Measurements from ENCODE around the gene RTL1.

RTL1 gene

DNA sequence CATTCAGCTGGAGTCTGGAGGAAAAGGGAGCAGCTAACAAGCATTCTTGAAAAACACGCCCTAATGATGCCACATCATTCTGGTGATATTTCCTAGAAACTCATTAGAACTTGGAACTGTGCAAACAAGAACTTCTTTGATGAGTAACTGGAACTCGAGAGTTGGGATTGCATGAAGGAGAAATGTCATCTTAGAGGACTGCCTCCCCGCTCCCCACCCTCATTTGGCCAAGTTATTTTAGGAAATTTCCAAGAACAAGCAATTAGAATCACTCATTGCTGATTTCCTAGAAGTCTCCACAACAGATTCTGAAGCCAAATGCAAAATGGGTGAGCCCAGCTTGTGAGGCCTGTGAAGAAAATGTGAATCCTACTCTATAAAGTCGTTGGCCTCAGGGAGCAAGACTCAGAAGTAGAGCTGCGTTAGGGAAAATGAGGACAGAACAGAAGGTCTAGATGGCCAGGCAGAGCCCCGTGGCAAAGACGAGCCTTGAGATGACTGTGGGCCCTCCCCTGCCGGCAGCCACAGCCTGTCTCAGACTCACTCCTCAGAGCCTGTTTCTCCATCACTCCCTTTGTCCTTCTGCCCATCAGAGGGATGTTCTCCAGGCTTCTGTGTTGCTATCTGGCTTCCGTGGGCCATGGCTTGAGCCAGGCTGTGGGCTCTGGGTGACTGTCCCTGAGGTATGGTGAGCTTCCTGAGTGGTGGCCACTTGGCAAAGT, 38.4 kb downstream of the RTL1 start:
- DNase-seq = no peak

DNA sequence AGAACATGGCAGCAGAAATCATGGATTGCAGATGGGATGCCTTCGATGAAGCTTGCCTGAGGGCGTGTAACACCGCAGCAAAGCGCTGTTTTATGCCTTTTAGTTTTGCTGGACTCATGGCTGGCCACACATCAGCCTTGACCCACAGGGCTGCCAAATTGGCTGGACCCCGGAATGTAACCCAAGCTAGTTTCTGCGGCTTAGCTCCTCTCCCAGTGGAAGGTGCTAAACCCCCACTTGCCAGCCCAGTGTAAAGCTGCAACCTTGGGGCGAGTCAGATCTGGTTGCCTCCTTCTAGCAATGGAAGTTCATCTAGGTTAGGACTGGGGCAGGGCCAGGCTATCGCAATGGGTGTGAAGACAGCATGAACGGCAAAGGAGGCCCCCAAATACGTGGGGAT, 39.3 kb downstream of the RTL1 start:
- no peak for DNase-seq

DNA sequence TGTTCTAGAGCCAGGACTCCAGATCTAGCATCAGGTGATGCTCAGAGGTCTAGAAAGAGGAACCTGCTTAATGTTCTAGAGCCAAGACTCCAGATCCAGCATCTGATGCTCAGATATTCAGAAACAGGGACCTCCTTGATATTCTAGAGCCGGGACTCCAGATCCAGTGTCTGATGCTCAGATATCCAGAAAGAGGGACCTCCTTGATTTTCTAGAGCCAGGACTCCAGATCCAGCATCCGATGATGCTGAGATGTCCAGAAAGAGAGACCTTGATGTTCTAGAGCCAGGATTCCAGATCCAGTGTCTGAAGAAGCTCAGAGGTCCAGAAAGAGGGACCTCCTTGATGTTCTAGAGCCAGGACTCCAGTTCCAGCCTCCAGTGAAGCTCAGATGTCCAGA, 40.7 kb downstream of the RTL1 start:
- no peak for DNase-seq

DNA sequence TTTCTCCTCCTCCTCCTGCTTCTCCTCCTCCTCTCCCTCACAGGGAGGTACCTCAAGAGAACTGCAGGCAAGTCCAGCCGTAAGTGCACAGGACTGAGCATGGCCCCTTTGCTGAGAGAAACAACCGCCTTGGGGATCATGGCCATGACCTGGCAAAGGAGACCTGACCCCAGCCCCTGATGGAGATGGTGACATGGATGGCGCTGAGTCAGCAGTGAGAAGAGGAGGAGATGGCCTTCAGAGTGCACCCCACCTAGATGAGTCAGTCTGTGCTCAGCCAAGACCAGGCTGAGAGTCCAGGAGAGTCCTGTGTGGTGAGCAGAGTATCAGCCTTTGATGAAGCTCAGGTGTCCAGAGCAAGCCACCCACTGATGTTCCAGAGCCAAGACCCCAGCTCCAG, 41.2 kb downstream of the RTL1 start:
- no peak for DNase-seq

DNA sequence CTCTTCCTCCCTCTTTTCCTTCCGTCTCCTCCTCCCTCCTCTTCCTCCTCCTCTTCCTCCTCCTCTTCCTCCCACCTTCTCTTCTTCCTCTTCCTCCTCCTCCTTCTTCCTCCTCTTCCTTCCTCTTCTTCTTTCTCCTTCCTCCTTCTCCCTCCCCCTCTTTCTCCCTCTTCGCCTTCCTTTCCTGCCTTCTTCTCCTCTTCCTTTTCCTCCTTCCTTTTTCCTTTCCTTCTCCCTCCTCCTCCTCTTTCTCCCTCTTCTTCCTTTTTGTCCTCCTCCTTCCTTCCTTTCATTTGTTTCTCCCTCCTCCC, 41.6 kb downstream of the RTL1 start:
- no peak for DNase-seq

DNA sequence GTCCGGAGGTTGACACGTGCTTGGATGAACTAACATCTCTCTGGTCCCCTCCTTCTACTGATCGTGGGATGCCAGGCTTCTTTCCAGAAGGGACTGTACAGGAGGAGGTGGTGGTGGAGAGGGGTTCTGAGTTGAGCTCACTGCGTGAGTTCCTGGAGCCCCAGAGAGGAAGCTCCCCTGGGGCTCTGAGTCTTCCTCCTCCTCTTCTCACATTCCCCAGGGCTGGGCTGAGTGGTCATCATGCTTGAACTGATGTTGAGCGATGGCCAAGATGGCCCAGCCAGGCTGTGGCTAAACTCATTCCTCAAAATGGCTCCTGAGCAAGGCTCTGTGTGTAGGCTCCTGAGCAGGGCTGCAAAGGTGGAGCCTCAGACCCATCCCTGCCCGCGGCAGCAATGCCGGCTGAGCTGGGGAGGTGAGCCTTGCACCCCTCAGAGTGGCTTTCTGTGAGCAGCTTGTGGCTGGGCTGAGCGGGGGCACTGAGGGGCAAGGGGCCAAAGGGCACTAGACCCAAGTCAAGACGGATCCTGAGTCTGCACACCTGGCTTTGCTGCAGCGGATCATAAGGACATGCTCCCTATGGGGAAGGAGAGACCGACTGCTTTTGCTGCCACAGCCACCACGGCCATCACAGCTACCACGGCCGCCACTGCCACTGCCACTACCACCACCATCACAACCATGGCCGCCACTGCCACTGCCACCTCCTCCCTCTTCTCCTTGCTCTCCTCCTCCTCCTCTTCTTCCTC, 42.2 kb downstream of the RTL1 start:
- DNase-seq = no peak

DNA sequence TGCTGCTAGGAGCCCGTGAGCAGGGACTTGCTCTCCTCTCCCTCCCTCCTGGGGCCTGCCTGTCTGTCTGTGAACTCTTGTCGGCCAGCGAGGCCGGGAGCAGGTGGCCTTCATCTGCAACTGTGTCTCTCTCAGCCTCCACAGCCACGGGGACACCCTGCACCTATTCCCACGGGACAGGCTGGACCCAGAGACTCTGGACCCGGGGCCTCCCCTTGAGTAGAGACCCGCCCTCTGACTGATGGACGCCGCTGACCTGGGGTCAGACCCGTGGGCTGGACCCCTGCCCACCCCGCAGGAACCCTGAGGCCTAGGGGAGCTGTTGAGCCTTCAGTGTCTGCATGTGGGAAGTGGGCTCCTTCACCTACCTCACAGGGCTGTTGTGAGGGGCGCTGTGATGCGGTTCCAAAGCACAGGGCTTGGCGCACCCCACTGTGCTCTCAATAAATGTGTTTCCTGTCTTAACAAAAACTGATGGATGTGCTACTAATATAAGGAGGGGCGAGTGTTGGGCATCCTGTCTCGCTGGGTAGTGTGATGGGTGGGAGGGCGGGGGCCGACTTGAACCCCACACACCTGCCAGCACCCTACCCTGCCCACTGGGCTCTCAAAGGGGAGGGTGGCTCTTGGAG, 42.9 kb downstream of the RTL1 start:
- no peak for DNase-seq

DNA sequence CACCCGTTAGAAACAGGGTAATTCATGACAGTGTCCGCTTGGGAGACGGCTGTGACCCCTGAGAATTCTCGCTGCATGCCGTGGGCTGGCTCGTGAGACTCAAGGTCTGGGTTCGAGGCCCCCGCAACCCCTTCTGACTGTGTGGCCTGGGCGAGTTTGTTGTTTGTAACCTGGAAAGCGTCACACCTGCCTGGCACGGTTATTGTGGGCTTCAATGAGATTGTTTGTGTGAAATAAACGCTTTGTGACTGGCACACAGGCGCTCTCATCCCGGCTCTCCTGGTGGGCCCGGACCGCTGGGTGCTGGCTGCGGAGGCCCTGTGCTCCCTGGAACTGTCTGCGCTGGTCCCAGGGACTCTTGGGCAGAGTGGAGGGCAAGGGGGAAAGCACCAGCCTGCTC, 43.7 kb downstream of the RTL1 start:
- no peak for DNase-seq

DNA sequence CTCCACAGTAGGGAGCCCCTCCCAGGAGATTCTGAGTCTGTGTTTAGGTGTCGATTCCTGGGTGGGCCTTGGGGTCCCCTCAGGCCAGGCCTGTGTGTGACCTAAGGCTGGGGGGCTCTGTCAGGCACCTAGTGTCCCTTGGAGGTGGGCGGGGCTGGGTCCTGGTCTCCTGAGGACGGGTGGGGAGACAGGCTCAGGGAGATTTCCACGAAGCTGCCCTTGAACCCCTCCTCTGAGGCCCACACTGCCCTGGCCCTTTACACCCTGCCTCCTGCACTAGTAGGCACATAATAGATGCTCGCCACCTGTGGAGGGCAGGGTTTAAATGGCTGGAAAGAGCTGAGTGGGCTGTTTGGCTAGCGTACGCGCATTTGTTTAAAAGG, 44.7 kb downstream of the RTL1 start:
- no peak for DNase-seq

DNA sequence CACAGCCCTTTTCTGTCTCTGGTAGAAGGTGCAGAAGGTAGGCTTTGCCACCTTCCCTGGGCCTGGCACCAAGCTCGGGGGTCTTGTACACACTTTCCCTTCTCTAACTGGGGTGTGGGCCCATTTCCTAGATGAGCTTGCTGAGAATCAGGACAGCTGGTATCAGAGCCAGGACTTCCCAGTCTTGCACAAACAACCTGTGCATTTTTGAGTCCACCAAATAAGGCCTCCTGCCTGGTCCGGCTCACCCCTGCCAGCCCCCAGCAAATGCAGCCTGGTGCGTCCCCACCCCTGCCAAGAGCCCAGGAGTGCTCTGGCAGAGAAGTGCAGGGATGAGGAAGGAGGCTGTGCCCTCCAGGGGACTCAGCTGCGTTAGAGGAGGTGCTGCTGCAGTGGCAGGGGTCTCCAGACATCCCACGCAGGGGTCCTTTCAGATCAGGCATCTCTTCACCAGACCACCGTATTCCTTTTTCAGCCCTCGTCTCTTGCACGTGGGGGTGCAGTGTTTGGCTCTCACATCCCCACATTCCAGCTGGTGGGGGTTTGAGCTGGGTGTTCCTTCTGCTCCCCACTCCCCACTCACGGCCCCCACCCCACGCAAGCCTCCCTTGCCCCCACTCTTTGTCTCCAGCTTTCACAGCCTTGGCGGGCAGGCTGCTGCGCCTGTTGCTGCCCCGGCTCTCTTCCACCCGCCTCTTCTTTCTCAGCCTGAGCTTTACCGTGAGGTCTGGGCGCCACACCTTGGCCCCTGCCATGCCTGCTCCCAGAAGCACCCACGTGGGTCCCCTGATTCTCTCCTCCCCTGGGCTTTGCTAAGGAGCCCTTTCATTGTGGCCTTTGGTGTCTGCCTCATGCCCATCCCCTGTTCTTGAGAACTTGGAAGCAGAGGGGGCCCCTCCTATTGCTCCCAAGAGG, 45.3 kb downstream of the RTL1 start:
- no peak for DNase-seq

DNA sequence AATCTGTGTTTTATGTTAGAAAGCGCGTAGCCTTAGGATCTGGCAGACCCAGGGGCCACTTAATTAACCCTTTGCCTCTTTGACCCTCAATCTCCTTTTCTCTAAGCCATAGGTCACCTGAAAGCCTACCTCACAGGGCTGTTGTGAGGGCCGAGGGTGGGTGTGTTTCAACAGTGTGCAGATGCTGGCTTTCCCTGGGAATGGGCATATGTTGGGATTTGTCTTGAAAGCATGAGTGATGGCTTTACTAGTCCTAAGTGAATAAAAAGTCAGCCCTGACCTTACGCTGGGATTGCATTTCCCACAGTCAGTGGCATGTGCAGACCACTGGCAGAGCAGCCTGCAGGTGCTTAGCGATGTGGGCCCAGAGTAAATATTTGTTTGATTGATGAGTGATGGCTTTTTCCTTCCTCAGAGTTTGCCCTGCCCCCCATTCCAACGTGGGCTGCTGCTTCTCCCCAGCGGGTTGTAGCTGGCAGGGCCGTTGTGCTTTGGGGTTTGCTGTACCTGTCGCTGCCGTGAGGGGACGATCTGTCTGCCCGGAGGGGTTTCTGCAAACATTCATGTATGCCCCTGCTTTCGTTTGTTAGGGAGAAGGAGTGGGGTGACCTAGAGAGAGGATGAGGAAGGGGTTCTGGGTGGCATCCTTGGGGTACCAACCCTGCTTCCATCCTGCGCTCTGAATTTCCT, 46.1 kb downstream of the RTL1 start:
- DNase-seq = no peak

DNA sequence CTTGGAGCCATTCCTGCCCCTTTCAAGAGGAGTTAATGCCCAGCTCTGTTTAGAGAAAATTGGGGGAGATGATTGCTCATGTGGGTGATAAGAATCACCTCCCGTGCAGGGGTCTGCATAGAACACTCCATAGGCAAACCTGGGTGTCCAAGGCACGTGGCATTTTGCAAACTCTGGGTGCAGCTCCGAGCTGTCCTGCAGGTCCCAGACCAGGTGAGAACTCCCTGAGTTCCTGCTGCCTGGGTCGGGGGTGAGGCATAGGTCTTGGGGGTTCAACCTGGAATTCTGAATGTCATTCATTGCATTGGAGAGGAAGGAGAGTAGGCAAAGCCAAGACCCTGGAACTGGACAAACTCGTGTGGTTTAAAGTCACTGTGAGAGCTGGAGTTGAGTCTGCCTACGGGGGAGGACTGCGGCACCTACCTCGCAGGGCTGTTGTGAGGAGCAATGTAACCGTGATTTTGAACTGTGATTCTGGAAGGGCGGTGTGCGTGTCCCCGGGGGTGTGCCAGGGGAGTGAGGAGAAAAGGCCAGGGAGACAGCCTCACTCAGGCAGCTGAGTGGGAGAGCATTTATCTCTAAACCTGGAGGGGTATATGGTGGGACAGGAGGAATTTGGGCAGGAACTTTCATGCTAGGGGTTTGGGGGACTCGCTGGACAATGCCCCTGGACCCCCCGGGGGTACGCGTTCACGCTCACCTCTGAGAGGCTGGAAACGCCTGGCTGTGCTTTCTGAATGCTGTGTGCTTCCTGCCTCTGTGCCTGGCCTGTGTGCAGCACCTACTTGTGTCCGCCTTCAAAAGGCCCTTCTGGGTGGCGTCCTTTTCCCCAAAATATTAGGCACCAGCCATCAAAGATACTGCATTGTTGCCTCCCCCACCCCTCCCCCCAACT, 47.2 kb downstream of the RTL1 start:
- DNase-seq = no peak

DNA sequence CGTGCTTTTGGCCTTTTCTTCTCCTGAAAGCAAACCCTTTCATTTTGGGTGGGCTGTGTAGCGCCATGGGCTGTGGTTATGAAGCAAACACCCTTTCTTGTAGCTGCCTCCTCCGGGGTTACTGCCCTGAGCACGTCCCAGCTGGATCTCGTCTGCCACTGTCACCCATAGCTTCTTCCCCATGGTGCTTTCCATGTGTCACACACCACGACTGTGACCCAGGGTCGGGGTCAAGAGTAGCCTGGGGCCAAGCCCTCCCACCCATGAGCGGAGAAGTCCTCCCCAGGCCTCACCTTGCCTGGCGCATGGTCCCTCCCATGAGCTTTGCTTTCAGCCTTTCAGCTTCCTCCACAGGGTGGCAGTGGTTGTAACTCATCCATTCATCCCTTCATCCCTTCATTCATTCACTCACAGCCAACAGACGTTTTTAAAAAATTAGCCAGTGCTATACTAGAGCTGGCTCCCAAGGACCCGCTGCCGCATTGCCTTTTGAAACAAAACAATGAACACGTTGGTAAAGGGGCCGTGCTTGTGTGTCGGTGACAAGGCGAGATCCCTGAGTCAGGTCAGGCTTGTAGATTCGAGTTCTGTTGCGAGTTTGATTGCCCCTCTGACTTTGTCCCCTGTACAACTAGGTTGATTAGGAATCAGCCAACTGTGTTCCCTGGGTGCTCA, 48.1 kb downstream of the RTL1 start:
- no peak for DNase-seq

DNA sequence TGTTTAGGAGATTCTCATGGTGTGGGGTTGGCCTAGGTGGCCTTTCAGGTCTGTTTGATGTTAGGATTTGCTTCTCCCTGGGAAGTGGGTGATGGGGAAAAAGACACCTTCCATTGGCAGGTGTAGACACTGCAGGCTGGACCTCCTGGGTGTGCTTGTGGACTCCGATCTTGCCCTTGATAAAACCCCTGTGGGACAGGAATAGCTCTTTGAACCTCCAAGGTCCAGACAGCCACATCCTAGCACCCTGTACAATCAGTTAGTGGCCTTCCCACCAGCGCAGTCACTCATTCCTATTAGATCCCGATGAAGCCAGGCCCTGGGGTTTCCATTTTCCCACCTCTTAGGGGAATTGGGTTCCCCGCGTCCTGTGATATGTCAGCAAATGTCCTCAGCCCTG, 49.1 kb downstream of the RTL1 start:
- DNase-seq = no peak

DNA sequence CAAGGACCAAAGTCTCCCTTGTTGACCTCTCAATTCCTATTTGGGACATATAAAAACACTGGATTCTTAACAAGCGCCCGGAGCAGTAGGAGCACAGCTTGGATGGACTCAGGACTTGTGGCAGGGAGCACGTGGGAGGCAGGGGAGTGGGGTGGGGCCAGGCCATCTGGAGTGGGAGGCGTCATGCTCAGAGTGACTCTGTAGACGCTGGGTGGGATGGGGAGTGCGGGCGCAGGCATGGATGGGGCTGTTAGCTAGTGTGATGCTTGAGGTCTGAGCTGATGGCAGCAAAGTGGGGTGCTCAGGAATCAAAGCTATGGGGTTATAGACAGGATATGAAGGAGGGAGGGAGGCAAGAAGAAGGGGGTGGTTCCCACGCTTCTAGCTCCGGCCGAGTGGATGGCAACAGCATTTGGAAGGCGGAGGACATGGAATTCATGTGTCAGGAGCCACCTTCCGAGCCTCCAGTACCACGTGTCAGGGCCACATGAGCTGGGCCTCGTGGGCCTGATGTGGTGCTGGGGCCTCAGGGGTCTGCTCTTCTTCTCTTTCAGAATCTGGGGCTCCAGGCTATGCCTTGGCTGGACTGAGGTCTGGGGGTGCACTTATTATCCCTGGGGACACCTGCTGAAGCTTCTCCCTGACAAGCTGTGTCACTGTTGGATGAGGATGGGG, 51.4 kb downstream of the RTL1 start:
- DNase-seq = no peak

DNA sequence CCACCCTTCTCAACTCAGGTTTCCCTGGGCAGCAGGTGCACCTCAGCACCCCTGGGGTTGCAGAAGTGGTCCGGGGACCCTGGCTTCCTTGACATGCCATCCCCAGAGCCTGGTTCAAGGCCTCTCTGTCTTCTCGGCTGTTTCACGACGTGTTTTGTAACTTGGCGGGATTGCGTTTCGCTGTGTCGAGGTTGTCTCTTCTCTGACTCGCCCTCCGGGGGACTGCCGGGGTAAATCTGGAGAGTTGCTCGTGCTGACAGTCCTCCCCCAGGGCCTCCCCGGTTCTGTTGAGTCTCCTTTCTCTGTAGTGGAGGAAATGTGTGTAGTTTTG, 52.0 kb downstream of the RTL1 start:
- no peak for DNase-seq

DNA sequence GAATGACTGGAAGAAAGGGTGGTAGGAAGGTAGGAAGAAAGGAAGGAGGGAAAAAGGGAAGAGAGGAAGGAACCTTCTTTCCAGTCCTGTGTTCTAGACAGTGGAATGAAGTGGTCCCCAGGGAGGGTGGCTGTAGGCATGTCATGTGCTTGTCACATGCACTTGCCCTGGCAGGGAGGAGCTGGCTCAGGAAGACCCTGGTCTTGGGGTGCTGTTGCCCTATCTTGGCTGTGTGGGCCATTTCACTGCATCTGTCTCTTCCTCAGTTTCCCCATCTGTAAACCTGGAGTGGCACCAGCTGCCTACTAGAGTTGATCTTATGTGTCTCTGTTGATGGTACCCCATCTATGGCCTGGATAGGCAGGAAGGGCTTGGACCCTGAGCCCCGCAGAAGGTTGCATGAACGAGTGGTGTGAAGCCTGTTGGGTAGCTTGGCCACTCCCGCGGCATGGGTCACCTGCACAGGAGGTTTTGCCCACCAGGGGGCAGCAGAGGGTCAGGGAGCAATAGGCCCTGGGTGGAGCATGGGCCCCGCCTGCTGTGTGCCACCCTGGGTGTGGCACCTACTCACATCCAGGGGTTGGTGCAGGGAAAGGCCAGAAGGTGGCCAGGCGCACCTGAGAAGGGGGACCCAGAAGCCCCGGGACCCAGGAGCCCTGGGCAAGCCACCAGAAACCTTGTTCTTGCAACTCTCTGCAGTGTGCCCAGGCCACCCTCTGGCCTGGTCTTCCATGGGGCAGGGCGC, 52.5 kb downstream of the RTL1 start:
- DNase-seq = no peak

DNA sequence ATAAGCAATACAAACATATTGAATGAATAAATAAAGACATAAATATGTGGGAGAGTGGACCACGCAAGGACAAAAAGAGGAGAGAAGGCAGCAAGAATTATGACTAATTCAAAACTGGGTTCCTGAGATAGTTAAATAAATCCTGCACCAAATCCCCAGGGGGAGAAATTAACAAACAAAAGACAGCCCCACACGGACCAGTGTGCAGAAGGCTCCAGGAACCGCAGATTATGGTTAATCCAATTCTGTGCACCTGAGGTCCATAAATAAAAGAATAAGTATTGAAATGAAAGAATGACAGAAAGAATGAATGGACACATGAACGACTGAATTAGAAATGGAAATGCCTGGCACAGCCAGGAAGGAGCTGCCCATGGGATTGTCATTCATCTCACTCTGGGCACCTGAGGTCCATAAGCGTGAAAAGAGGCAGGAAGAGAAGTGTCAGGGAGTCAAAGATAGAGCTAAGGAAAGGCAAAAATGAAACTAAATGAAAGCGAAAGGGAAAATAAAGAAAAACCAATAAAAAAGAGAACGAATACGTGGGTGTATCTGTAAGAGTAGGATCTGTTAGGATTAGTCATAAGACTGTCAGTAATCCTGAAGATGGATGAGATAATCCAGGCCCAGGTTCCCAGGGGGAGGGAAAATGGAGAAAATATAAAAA, 54.3 kb downstream of the RTL1 start:
- DNase-seq = no peak

DNA sequence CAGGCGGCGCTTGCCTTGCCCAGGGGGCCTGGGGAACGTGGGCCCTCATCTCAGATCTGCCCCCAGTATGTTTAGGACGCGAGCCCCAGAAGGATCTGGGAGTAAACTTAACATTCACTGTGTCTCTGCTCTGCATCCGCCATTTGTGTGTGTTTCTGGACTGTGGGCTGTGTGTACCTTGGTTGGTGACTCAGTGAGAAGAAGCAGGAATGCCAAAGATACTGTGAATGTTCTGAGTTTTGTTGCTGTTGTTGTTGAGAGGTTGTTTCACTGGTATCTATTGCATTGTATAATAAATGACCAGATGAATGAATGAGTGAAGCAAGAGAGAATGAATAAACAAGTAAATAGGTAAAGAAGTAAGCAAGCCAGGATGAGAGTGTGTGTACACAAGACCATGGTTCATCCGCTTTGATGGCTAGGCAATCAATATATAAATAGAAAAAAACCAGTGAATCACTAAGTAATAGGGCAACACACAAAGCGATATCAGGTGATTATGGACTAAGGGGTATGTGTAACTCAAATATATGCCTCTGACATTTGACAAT, 57.1 kb downstream of the RTL1 start:
- no peak for DNase-seq

Measured in NCI-H2227 treated with DMSO at 0.1 percent for 48 hours (cell line).